Peyer's patch (tissue), 4 donors: Measurements from ENCODE around the gene SPAG9. TPM values are rescaled to one million over a fixed set of nuclear protein-coding genes. Genes with fewer than 3 reads are reported as not detected.

Source experiments
- DNase-seq, 3 donors: peaks; one replicate each; pipeline ENCODE4 v3.0.0-alpha.2; 2017 to 2019
- H3K27ac ChIP-seq, 4 donors: fragments of 200-600 bp; sonication (generic); one replicate each; pipeline ENCODE4 v1.5.1; 2016 to 2019
- H3K27me3 ChIP-seq, 2 donors: fragments of 200-600 bp; sonication (generic); one replicate each; pipeline ENCODE4 v1.5.1; 2019
- H3K36me3 ChIP-seq, 3 donors: fragments of 200-600 bp; sonication (generic); one replicate each; pipeline ENCODE4 v1.5.1; 2016 to 2019
- H3K4me1 ChIP-seq, 4 donors: fragments of 200-600 bp; sonication (generic); one replicate each; pipeline ENCODE4 v1.5.1; 2016 to 2019
- H3K4me3 ChIP-seq, 4 donors: fragments of 200-600 bp; sonication (generic); 1 replicate in 3 of 4; 2 replicates in 1 of 4; pipeline ENCODE4 v1.5.1; 2016 to 2019; ENCODE audit warnings: mild to moderate bottlenecking in 1 of 4
- H3K9me3 ChIP-seq, 4 donors: fragments of 200-600 bp; sonication (generic); one replicate each; pipeline ENCODE4 v1.5.1; 2016 to 2019; ENCODE audit warnings: mild to moderate bottlenecking in 1 of 4
- CTCF ChIP-seq, 6 experiments: fragments of 450-650 bp in 4 of 6; fragments of 200-600 bp in 2 of 6; sonication (generic) in 1 of 6; IDR thresholded peaks; one replicate each; pipeline ENCODE4 v1.5.1; 2017 to 2019; ENCODE audit warnings: antibody characterized with exemption in 6 of 6, mild to moderate bottlenecking in 3 of 6, moderate library complexity in 1 of 6
- POLR2A ChIP-seq, 2 donors: fragments of 450-650 bp; IDR thresholded peaks; one replicate each; pipeline ENCODE4 v1.5.1; 2017; ENCODE audit warnings: antibody characterized with exemption in 2 of 2, mild to moderate bottlenecking in 2 of 2, moderate library complexity in 2 of 2
- total RNA-seq, 4 donors: library from RNA; depleted of rRNA; stranded (reverse); fragments of >200 nt; gene quantifications; one replicate each; pipeline ENCODE4 v1.1.0, GENCODE V29; 2016

The SPAG9 gene
- total RNA-seq, 4 donors from 2014 or later: 104 to 149 (median 132) TPM

- DNase-seq: no peak
- no peaks in the 10 kb centered on the region for H3K27me3 ChIP-seq
- no peak overlapping the region for H3K4me3 ChIP-seq
- no peaks in the 10 kb centered on the region for H3K9me3 ChIP-seq
- peaks cover 0 to 99% (median 0%) of the 10 kb centered on the region in 3 donors for H3K36me3 ChIP-seq
- H3K4me1 ChIP-seq: no peaks in the 10 kb centered on the region
- no peak overlapping the region for H3K27ac ChIP-seq
- TF ChIP-seq POLR2A (IDR thresholded peaks at IDR 0.05): no peak
- no peak for TF ChIP-seq CTCF (IDR thresholded peaks at IDR 0.05)
These were observed 141.1 kb downstream of the SPAG9 start for GRCh38 chr17:50979524-50979927.

- H3K27ac ChIP-seq: no peak overlapping the region
These were observed 143.0 kb downstream of the SPAG9 start for GRCh38 chr17:50977487-50978159.

GRCh38 chr17:50976951-50977472, 143.7 kb downstream of the SPAG9 start:
- H3K9me3 ChIP-seq: no peaks in the 10 kb centered on the region
- no peaks in the 10 kb centered on the region for H3K27me3 ChIP-seq
- no peak overlapping the region for H3K27ac ChIP-seq
- TF ChIP-seq POLR2A (IDR thresholded peaks at IDR 0.05) (no peak), CTCF (IDR thresholded peaks at IDR 0.05) (no peak)
- no peak overlapping the region for H3K4me3 ChIP-seq
- no peaks in the 10 kb centered on the region for H3K4me1 ChIP-seq
- no peak for DNase-seq
- H3K36me3 ChIP-seq: peaks cover 0 to 88% (median 0%) of the 10 kb centered on the region in 3 donors

More at GRCh38 chr17:50977487-50978159, 143.0 kb downstream of the SPAG9 start:
- peaks cover 0 to 94% (median 0%) of the 10 kb centered on the region in 3 donors for H3K36me3 ChIP-seq
- TF ChIP-seq POLR2A (IDR thresholded peaks at IDR 0.05): no peak
- no peak for TF ChIP-seq CTCF (IDR thresholded peaks at IDR 0.05)
- H3K4me3 ChIP-seq: no peak overlapping the region
- no peak for DNase-seq
- H3K4me1 ChIP-seq: no peaks in the 10 kb centered on the region
- H3K9me3 ChIP-seq: no peaks in the 10 kb centered on the region
- H3K27me3 ChIP-seq: no peaks in the 10 kb centered on the region

GRCh38 chr17:50973557-50974494, 146.8 kb downstream of the SPAG9 start:
- DNase-seq: no peak
- TF ChIP-seq POLR2A (IDR thresholded peaks at IDR 0.05) (no peak), CTCF (IDR thresholded peaks at IDR 0.05) (no peak)
- Histone ChIP-seq H3K9me3 (no peaks in the 10 kb centered on the region), H3K4me1 (no peaks in the 10 kb centered on the region), H3K4me3 (no peak overlapping the region), H3K27me3 (no peaks in the 10 kb centered on the region), H3K27ac (no peak overlapping the region), H3K36me3 (peaks cover 0 to 85% (median 0%) of the 10 kb centered on the region in 3 donors)

GRCh38 chr17:50972577-50972976, 148.1 kb downstream of the SPAG9 start:
- no peaks in the 10 kb centered on the region for H3K4me1 ChIP-seq
- H3K27me3 ChIP-seq: no peaks in the 10 kb centered on the region
- H3K36me3 ChIP-seq: peaks cover 0 to 72% (median 0%) of the 10 kb centered on the region in 3 donors
- no peak overlapping the region for H3K27ac ChIP-seq
- no peak overlapping the region for H3K4me3 ChIP-seq
- no peaks in the 10 kb centered on the region for H3K9me3 ChIP-seq
- DNase-seq: no peak
- TF ChIP-seq CTCF (IDR thresholded peaks at IDR 0.05): no peak
- no peak for TF ChIP-seq POLR2A (IDR thresholded peaks at IDR 0.05)
